Measurements from ENCODE around the gene SERINC4.
A peak's percentile ranks its signal among the peaks of the same experiment; 100 is the strongest.

Gene SERINC4

GRCh38 chr15:43776101-43776717, 23.8 kb downstream of the SERINC4 start:
- POLR2A ChIA-PET: interaction anchor here (0.7 to 3.0 kb wide), 13 partner anchors 10 to 335 kb away, joined by 3 to 33 read pairs (median 4); partner anchors contain the start of genes HYPK, MFAP1, PDIA3 and SERF2
- TF ChIP-seq LEF1 (IDR thresholded peaks at IDR 0.05; ENCODE audit: borderline replicate concordance) (no peak), SUZ12 (IDR thresholded peaks at IDR 0.05) (no peak), ELF4 (IDR thresholded peaks at IDR 0.05) (no peak), SP1 (IDR thresholded peaks at IDR 0.05) (no peak), FOXK2 (IDR thresholded peaks at IDR 0.05) (no peak), FOXM1 (IDR thresholded peaks at IDR 0.05; ENCODE audit: borderline replicate concordance) (no peak)
- no peak for DNase-seq (ENCODE audit: extremely low spot score)
- CTCF ChIA-PET: interaction anchor here (0.6 to 2.0 kb wide), 3 partner anchors 14 to 25 kb away, joined by 4 to 13 read pairs (median 7); partner anchors contain the start of gene HYPK

GRCh38 chr15:43775411-43775965, 24.5 kb downstream of the SERINC4 start:
- POLR2A ChIA-PET: interaction anchor here (1.3 to 3.0 kb wide), 3 partner anchors 15 to 266 kb away, joined by 3 to 33 read pairs (median 11); partner anchors contain the start of genes MFAP1 and SERF2
- no peak for DNase-seq (ENCODE audit: extremely low spot score)
- no peak for TF ChIP-seq ARNT (IDR thresholded peaks at IDR 0.05)
- no peak for TF ChIP-seq FOXK2 (IDR thresholded peaks at IDR 0.05)
- no peak for TF ChIP-seq LEF1 (IDR thresholded peaks at IDR 0.05; ENCODE audit: borderline replicate concordance)
- TF ChIP-seq SP1 (IDR thresholded peaks at IDR 0.05): no peak
- TF ChIP-seq FOXM1 (IDR thresholded peaks at IDR 0.05; ENCODE audit: borderline replicate concordance): no peak
- CTCF ChIA-PET: interaction anchor here (0.6 to 1.4 kb wide), 3 partner anchors 21 to 248 kb away, joined by 3 to 7 read pairs (median 4); partner anchors contain the start of gene HYPK

GRCh38 chr15:43774062-43774461, 26.0 kb downstream of the SERINC4 start:
- ChIA-PET POLR2A (no interaction called here), CTCF (no interaction called here)
- no peak for TF ChIP-seq SUZ12 (IDR thresholded peaks at IDR 0.05)
- no peak for TF ChIP-seq BHLHE40 (IDR thresholded peaks at IDR 0.05; ENCODE audit: borderline replicate concordance)
- no peak for TF ChIP-seq ZNF384 (IDR thresholded peaks at IDR 0.05)
- TF ChIP-seq FOXA1 (IDR thresholded peaks at IDR 0.05): no peak
- TF ChIP-seq TARDBP (IDR thresholded peaks at IDR 0.05): no peak
- no peak for TF ChIP-seq LEF1 (IDR thresholded peaks at IDR 0.05; ENCODE audit: borderline replicate concordance)
- TF ChIP-seq L3MBTL2 (conservative IDR thresholded peaks at IDR 0.05): no peak
- no peak for DNase-seq (ENCODE audit: extremely low spot score)

- no peak for TF ChIP-seq TARDBP (IDR thresholded peaks at IDR 0.05)
- TF ChIP-seq LEF1 (IDR thresholded peaks at IDR 0.05; ENCODE audit: borderline replicate concordance): no peak
- no peak for TF ChIP-seq L3MBTL2 (conservative IDR thresholded peaks at IDR 0.05)
- no peak for TF ChIP-seq BHLHE40 (IDR thresholded peaks at IDR 0.05; ENCODE audit: borderline replicate concordance)
- no peak for TF ChIP-seq FOXA1 (IDR thresholded peaks at IDR 0.05)
- TF ChIP-seq ARNT (IDR thresholded peaks at IDR 0.05): no peak
- TF ChIP-seq NFRKB (IDR thresholded peaks at IDR 0.05): no peak
- TF ChIP-seq CTBP1 (IDR thresholded peaks at IDR 0.05; ENCODE audit: borderline replicate concordance): no peak
- no peak for TF ChIP-seq HDGF (IDR thresholded peaks at IDR 0.05; ENCODE audit: borderline replicate concordance)
- no peak for TF ChIP-seq ZNF384 (IDR thresholded peaks at IDR 0.05)
- no peak for TF ChIP-seq SUZ12 (IDR thresholded peaks at IDR 0.05)
- TF ChIP-seq FOXK2 (IDR thresholded peaks at IDR 0.05): no peak
- no peak for TF ChIP-seq ELF4 (IDR thresholded peaks at IDR 0.05)
- TF ChIP-seq PKNOX1 (IDR thresholded peaks at IDR 0.05): no peak
- no peak for TF ChIP-seq FOXM1 (IDR thresholded peaks at IDR 0.05; ENCODE audit: borderline replicate concordance)
- no peak for TF ChIP-seq SP1 (IDR thresholded peaks at IDR 0.05)
- POLR2A ChIA-PET: no interaction called here
- CTCF ChIA-PET: no interaction called here
- no peak for DNase-seq (ENCODE audit: extremely low spot score)
Observed at GRCh38 chr15:43772624-43773023, 27.4 kb downstream of the SERINC4 start.

GRCh38 chr15:43771816-43772215, 28.2 kb downstream of the SERINC4 start:
- ChIA-PET CTCF (interaction anchor here (0.6 kb wide), 1 partner anchor 24 kb away, joined by 4 read pairs; no protein-coding TSS in a partner anchor), POLR2A (interaction anchor here (1.7 kb wide), 1 partner anchor 29 kb away, joined by 6 read pairs; the partner anchor contains the start of gene HYPK)
- TF ChIP-seq PKNOX1 (IDR thresholded peaks at IDR 0.05): no peak
- no peak for TF ChIP-seq L3MBTL2 (conservative IDR thresholded peaks at IDR 0.05)
- no peak for TF ChIP-seq FOXK2 (IDR thresholded peaks at IDR 0.05)
- TF ChIP-seq SP1 (IDR thresholded peaks at IDR 0.05): no peak
- TF ChIP-seq FOXA1 (IDR thresholded peaks at IDR 0.05): no peak
- TF ChIP-seq NFRKB (IDR thresholded peaks at IDR 0.05): no peak
- no peak for TF ChIP-seq ELF4 (IDR thresholded peaks at IDR 0.05)
- no peak for TF ChIP-seq HDGF (IDR thresholded peaks at IDR 0.05; ENCODE audit: borderline replicate concordance)
- no peak for TF ChIP-seq TARDBP (IDR thresholded peaks at IDR 0.05)
- TF ChIP-seq FOXM1 (IDR thresholded peaks at IDR 0.05; ENCODE audit: borderline replicate concordance): no peak
- no peak for TF ChIP-seq BHLHE40 (IDR thresholded peaks at IDR 0.05; ENCODE audit: borderline replicate concordance)
- no peak for TF ChIP-seq ARNT (IDR thresholded peaks at IDR 0.05)
- TF ChIP-seq CTBP1 (IDR thresholded peaks at IDR 0.05; ENCODE audit: borderline replicate concordance): no peak
- no peak for TF ChIP-seq ZNF384 (IDR thresholded peaks at IDR 0.05)
- TF ChIP-seq LEF1 (IDR thresholded peaks at IDR 0.05; ENCODE audit: borderline replicate concordance): no peak
- no peak for TF ChIP-seq SUZ12 (IDR thresholded peaks at IDR 0.05)
- no peak for DNase-seq (ENCODE audit: extremely low spot score)

GRCh38 chr15:43769584-43770228, 30.3 kb downstream of the SERINC4 start:
- ChIA-PET CTCF (no interaction called here), POLR2A (no interaction called here)
- TF ChIP-seq NFRKB (IDR thresholded peaks at IDR 0.05): no peak
- no peak for TF ChIP-seq ELF4 (IDR thresholded peaks at IDR 0.05)
- TF ChIP-seq BHLHE40 (IDR thresholded peaks at IDR 0.05; ENCODE audit: borderline replicate concordance): no peak
- TF ChIP-seq FOXM1 (IDR thresholded peaks at IDR 0.05; ENCODE audit: borderline replicate concordance): no peak
- TF ChIP-seq HDGF (IDR thresholded peaks at IDR 0.05; ENCODE audit: borderline replicate concordance): no peak
- peak; percentile 32 for DNase-seq (ENCODE audit: extremely low spot score)

All from HEK293T (cell line).